ENCODE results near the gene CYS1.

The CYS1 gene

DNA sequence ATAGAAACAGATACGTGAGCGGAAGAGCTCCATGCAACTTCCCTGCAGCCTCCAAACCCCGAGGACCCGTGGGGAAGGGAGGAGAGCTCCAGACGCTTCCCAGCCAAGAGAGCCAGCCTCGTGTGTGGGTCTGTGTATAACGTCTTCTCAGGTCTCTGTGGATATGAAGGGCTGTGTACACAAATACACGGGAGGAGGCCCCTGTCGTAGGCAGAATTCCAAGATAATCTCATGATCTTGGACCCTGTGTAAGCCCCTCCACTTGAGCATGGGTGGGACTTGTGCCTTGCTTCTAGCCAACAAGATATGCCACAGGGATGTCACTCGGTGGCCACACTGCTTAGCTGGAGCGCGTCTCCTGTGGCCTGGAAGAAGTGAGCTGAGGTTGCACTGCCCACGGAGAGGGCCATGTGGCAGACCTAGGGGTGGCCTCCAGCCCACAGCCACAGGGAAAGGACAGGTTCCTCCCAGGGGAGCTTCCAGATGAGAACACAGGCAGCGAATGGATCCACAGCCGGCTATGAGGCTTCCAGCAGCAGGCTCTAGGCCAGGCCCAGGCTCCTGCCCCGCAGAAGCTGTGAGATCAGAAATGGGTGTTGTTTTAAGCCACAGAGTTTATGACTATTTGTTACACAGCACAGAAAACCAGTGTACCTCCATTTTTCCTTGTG is 52.4 kb downstream of the CYS1 start:
- Histone ChIP-seq H3K9me3 (ENCODE audit: insufficient read depth, low read length, severe bottlenecking) (no peaks in the 10 kb centered on the region), H3K4me2 (ENCODE audit: insufficient read depth, low read length) (no peak overlapping the region), H3K27me3 (ENCODE audit: insufficient read depth, low read length, poor library complexity) (no peaks in the 10 kb centered on the region), H2AFZ (ENCODE audit: low read depth, low read length) (no peak overlapping the region), H3K27ac (ENCODE audit: low read length) (no peak overlapping the region), H3K79me2 (ENCODE audit: insufficient read depth, low read length) (no peaks in the 10 kb centered on the region), H4K20me1 (ENCODE audit: insufficient read depth, low read length) (0 out of 2 replicates have a peak, but pooled peaks cover 4% of the 10 kb centered on the region), H3K4me1 (ENCODE audit: insufficient read depth, low read length) (no peaks in the 10 kb centered on the region), H3K4me3 (ENCODE audit: low read depth in 1 of 2, low read length in 2 of 2) (no peak overlapping the region), H3K9ac (ENCODE audit: low read depth, low read length) (no peak overlapping the region), H3K36me3 (ENCODE audit: insufficient read depth, low read length) (no peaks in the 10 kb centered on the region)
- TF ChIP-seq CTCF (IDR thresholded peaks at IDR 0.05; ENCODE audit: borderline replicate concordance, extremely low read depth, low read length, poor library complexity, severe bottlenecking) (no peak), EZH2 (IDR thresholded peaks at IDR 0.05; ENCODE audit: borderline replicate concordance, low read depth, low read length, severe bottlenecking) (no peak)
- no peak for ATAC-seq (ENCODE audit: insufficient read depth, low read depth)
- no peak for DNase-seq

DNA sequence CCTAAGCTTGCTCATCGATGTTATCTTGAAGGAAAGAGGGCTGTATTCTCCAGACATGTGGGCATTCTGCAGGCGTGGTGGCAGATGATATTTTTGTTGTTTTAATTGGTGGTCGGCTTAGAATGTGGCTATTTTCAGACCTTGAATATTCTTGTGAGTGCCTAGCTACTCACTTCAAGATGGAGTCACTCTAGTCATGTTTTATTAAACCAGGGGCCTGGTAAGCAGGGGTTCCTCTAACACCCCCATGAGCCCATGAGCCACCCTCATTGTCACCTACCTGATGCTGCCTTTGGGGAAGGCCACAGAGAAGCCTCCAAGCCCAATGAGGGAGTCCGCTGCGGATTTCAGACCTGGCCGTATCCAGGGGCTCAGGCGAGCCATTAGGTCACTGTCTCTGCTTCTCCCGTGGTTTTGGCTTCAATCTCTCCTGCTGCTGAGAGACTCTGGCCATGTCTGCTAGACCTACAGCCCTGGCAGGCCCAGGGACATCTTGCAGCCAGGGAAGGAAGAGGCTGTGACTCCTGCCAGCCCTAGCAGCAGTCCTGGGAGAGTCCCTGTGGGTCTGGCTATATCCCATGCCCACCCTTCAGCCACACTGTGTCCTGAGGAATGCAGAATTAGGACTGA is 53.2 kb downstream of the CYS1 start:
- no peak overlapping the region for H3K27ac ChIP-seq (ENCODE audit: low read length)

DNA sequence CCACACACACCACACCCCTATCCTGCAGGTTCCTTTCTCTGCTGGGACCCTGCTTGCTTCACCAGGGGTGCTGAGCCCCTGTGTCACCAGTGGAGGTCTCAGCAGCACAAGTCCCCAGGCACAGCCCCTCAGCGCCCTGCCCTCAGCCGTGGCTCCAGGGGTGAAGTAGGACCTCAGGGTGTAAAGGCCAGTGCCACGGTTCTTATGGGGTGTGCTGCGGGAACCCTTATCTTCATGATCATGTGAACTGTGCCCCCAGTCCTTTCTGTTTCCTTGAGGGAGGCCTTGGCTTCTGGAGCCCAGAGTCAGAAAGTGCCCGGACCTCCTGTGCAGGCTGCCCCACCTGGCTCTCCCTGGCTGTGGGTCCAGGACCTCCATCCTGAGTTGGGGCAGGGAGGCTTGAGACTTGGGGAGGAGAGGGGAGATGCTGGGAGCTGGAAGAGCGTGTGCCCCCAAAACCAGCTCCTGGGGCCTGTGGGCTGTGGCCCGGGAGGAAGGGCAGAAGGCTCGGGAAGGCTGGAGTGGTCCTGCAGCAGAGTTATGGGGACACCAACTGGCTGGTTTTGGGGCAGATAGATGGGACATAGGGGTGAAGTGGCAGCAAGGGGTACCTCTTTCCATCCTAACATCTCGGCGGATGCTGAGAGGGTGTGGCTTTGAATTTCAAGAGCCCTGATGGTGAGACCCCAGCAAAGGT is 57.1 kb downstream of the CYS1 start:
- H3K27me3 ChIP-seq (ENCODE audit: insufficient read depth, low read length, poor library complexity) = no peaks in the 10 kb centered on the region
- H3K4me2 ChIP-seq (ENCODE audit: insufficient read depth, low read length) = no peak overlapping the region
- no peak overlapping the region for H2AFZ ChIP-seq (ENCODE audit: low read depth, low read length)
- no peak overlapping the region for H3K4me3 ChIP-seq (ENCODE audit: low read depth in 1 of 2, low read length in 2 of 2)
- no peaks in the 10 kb centered on the region for H3K36me3 ChIP-seq (ENCODE audit: insufficient read depth, low read length)
- no peak overlapping the region for H3K9ac ChIP-seq (ENCODE audit: low read depth, low read length)
- no peaks in the 10 kb centered on the region for H3K4me1 ChIP-seq (ENCODE audit: insufficient read depth, low read length)
- TF ChIP-seq EZH2 (IDR thresholded peaks at IDR 0.05; ENCODE audit: borderline replicate concordance, low read depth, low read length, severe bottlenecking) = no peak
- peak; percentile 5 for TF ChIP-seq CTCF (IDR thresholded peaks at IDR 0.05; ENCODE audit: borderline replicate concordance, extremely low read depth, low read length, poor library complexity, severe bottlenecking)
- no peak overlapping the region for H3K27ac ChIP-seq (ENCODE audit: low read length)
- 0 out of 2 replicates have a peak, but pooled peaks cover 4% of the 10 kb centered on the region for H4K20me1 ChIP-seq (ENCODE audit: insufficient read depth, low read length)
- ATAC-seq (ENCODE audit: insufficient read depth, low read depth) = no peak
- DNase-seq = no peak
- no peaks in the 10 kb centered on the region for H3K9me3 ChIP-seq (ENCODE audit: insufficient read depth, low read length, severe bottlenecking)
- H3K79me2 ChIP-seq (ENCODE audit: insufficient read depth, low read length) = no peaks in the 10 kb centered on the region

More for the DNA sequence above, 53.2 kb downstream of the CYS1 start:
- Histone ChIP-seq H3K79me2 (ENCODE audit: insufficient read depth, low read length) (no peaks in the 10 kb centered on the region), H2AFZ (ENCODE audit: low read depth, low read length) (no peak overlapping the region), H3K27me3 (ENCODE audit: insufficient read depth, low read length, poor library complexity) (no peaks in the 10 kb centered on the region), H3K4me2 (ENCODE audit: insufficient read depth, low read length) (no peak overlapping the region), H3K4me1 (ENCODE audit: insufficient read depth, low read length) (no peaks in the 10 kb centered on the region), H3K4me3 (ENCODE audit: low read depth in 1 of 2, low read length in 2 of 2) (no peak overlapping the region), H4K20me1 (ENCODE audit: insufficient read depth, low read length) (0 out of 2 replicates have a peak, but pooled peaks cover 4% of the 10 kb centered on the region), H3K36me3 (ENCODE audit: insufficient read depth, low read length) (no peaks in the 10 kb centered on the region), H3K9me3 (ENCODE audit: insufficient read depth, low read length, severe bottlenecking) (no peaks in the 10 kb centered on the region), H3K9ac (ENCODE audit: low read depth, low read length) (no peak overlapping the region)
- TF ChIP-seq CTCF (IDR thresholded peaks at IDR 0.05; ENCODE audit: borderline replicate concordance, extremely low read depth, low read length, poor library complexity, severe bottlenecking) (no peak), EZH2 (IDR thresholded peaks at IDR 0.05; ENCODE audit: borderline replicate concordance, low read depth, low read length, severe bottlenecking) (no peak)
- DNase-seq (no peak), ATAC-seq (ENCODE audit: insufficient read depth, low read depth) (no peak)

Measured in DND-41 (cell line).